Chondrocyte (in vitro differentiated cells): ENCODE data around the gene PDZD2. TPM values are rescaled to one million over a fixed set of nuclear protein-coding genes. Genes with fewer than 3 reads are reported as not detected.

Experiments used
- DNase-seq: peaks from one replicate; pipeline ENCODE4 v3.0.0; 2021; ENCODE audit warnings: mixed read lengths, low spot score
- H3K27ac Mint-ChIP-seq: one replicate; pipeline ENCODE4 v1.8.0; 2021; ENCODE audit warnings: mild to moderate bottlenecking, moderate library complexity, mixed read lengths; ENCODE audit not compliant: unreplicated experiment
- H3K27me3 Mint-ChIP-seq: 2 replicates; pipeline ENCODE4 v1.8.0; 2021; ENCODE audit warnings: low read depth, mixed read lengths
- H3K36me3 Mint-ChIP-seq: 2 replicates; pipeline ENCODE4 v1.8.0; 2021; ENCODE audit warnings: low read depth, mixed read lengths
- H3K4me1 Mint-ChIP-seq: 2 replicates; pipeline ENCODE4 v1.8.0; 2021; ENCODE audit warnings: low read depth, mild to moderate bottlenecking, mixed read lengths
- H3K4me3 Mint-ChIP-seq: one replicate; pipeline ENCODE4 v1.8.0; 2021; ENCODE audit warnings: mild to moderate bottlenecking, moderate library complexity, mixed read lengths; ENCODE audit not compliant: unreplicated experiment
- H3K9me3 Mint-ChIP-seq: 2 replicates; pipeline ENCODE4 v1.8.0; 2021; ENCODE audit warnings: low read depth, mixed read lengths
- total RNA-seq: library from RNA; stranded (reverse); gene quantifications from 3 replicates; pipeline ENCODE4 v1.2.1, GENCODE V29; 2021
- TF ChIP-seq, protein P1 (sequence below): fragments of 200-600 bp; sonication (generic); IDR thresholded peaks from 2 replicates; pipeline ENCODE4 v1.5.0; 2021; ENCODE audit warnings: antibody characterized with exemption, mild to moderate bottlenecking, moderate library complexity

PDZD2 gene
- total RNA-seq, 1 donor from 2014 or later: 30.9 TPM

DNA sequence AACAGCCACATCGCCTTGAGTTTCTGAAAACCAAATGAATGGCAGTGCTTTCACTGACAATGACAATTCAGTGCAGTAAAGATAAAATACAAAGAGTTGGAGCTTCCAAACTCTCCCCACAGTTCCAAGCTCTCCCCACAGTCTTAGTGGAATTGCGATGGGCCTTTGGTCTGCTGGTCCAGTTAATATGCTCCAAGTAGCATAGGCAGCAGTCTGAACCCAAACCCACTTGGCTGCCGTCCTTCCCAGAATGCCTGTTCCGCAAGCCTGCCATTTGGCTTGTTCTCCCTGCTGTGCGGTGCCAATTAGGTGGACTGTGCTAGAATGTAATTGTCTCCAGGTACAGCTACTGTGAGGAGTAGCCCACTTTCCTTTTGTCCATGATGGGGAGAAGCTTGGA lies 285.1 kb downstream of the PDZD2 start:
- Mint-ChIP-seq H3K4me3 (no peak overlapping the region), H3K27me3 (no peaks in the 10 kb centered on the region), H3K27ac (no peak overlapping the region)

DNA sequence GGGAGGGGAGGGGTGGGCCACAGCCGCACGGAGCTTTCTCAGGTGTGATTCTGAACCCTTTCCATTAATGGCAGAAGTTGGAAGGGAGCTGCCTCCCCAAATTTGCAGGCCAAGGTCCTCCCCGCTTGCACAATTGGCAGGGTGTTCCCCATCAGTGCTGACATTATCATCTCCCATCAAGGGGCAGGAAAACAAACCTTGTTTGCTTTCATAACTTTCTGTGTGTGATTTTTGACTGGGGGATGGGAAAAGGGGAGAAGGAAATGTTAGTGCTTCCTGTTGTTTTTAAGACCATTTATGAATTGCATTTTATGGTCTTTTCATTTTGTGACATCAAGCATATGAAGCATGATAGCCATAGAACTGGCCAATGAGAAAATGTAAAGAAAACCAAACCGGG lies 292.9 kb downstream of the PDZD2 start:
- no peak for DNase-seq
- TF ChIP-seq, protein P1, sequence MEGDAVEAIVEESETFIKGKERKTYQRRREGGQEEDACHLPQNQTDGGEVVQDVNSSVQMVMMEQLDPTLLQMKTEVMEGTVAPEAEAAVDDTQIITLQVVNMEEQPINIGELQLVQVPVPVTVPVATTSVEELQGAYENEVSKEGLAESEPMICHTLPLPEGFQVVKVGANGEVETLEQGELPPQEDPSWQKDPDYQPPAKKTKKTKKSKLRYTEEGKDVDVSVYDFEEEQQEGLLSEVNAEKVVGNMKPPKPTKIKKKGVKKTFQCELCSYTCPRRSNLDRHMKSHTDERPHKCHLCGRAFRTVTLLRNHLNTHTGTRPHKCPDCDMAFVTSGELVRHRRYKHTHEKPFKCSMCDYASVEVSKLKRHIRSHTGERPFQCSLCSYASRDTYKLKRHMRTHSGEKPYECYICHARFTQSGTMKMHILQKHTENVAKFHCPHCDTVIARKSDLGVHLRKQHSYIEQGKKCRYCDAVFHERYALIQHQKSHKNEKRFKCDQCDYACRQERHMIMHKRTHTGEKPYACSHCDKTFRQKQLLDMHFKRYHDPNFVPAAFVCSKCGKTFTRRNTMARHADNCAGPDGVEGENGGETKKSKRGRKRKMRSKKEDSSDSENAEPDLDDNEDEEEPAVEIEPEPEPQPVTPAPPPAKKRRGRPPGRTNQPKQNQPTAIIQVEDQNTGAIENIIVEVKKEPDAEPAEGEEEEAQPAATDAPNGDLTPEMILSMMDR: no peak
- H3K27ac Mint-ChIP-seq: no peak overlapping the region
- H3K4me3 Mint-ChIP-seq: no peak overlapping the region
- no peaks in the 10 kb centered on the region for H3K36me3 Mint-ChIP-seq
- no peaks in the 10 kb centered on the region for H3K9me3 Mint-ChIP-seq
- no peaks in the 10 kb centered on the region for H3K27me3 Mint-ChIP-seq
- H3K4me1 Mint-ChIP-seq: peaks cover 40% of the 10 kb centered on the region

More for the DNA sequence above, 285.1 kb downstream of the PDZD2 start:
- H3K9me3 Mint-ChIP-seq: no peaks in the 10 kb centered on the region
- TF ChIP-seq, protein P1: no peak
- H3K4me1 Mint-ChIP-seq: peaks cover 15% of the 10 kb centered on the region
- no peaks in the 10 kb centered on the region for H3K36me3 Mint-ChIP-seq
- DNase-seq: no peak

DNA sequence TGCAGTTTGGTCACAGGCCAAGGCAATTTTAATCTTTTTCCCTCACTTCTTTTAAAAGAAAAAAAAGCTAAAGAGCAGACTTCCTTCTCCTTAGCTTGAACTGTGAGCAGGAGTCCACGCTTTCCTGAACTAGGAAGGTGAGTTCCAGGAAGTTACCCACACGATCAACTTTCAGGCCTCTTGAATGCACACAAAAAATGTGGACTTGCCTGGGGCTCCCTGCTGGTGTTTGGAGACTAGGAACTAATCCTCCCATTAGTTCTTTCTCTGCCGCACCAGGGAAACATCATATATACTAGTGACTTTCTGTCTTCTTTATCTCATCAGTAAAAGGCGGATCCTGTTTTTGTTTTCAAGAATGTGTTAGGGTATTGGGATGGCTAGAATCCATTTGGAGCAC lies 295.2 kb downstream of the PDZD2 start:
- Mint-ChIP-seq H3K36me3 (no peaks in the 10 kb centered on the region), H3K4me3 (no peak overlapping the region), H3K4me1 (peaks cover 49% of the 10 kb centered on the region), H3K9me3 (no peaks in the 10 kb centered on the region), H3K27me3 (no peaks in the 10 kb centered on the region), H3K27ac (peak overlapping the region; percentile 25)
- TF ChIP-seq, protein P1: no peak
- DNase-seq: no peak

DNA sequence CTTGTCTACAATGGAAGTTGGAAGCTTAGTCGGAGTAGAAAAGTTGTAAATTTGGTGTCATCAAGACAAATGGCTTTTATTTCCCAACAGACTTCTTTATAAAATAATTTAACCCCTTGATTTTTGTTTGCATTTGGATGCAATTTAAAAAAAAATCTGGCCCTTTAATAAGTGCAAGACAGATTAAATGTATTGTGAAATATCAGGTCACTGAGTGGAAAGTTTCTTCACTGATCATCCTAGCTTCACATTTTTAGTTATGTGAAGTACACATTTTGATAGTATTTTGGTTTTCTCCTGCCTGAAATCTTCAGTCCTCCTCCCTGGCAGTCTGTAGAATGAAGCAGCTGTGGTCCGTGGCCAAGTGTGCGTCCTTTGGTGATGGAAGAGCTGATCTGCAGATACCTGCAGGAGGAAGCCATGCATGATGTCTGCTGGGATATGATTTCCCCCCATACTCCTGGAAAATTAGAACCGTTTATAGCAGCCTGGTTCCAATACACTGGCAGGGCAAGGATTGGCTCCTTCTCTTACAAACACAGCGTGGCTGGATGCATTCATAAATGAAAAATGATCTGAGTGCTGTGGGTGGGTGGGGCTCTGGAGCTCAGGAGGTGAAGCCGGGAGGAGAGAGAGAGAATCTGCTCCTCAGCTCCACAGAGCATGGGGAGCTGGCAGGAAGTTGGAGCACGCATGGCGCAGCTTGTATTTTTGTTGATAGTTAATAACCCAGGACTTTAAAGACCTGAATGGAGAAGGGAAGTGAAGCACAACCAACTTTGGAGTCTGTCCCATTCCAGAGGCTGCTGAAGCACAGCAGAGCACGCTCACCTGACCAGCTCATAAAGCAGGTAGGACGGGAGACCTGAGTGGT lies 296.8 kb downstream of the PDZD2 start:
- Mint-ChIP-seq H3K9me3 (no peaks in the 10 kb centered on the region), H3K4me1 (peaks cover 49% of the 10 kb centered on the region), H3K4me3 (peak overlapping the region; percentile 64), H3K36me3 (no peaks in the 10 kb centered on the region), H3K27me3 (no peaks in the 10 kb centered on the region), H3K27ac (peak overlapping the region; percentile 65)
- DNase-seq: no peak
- TF ChIP-seq, protein P1: no peak

DNA sequence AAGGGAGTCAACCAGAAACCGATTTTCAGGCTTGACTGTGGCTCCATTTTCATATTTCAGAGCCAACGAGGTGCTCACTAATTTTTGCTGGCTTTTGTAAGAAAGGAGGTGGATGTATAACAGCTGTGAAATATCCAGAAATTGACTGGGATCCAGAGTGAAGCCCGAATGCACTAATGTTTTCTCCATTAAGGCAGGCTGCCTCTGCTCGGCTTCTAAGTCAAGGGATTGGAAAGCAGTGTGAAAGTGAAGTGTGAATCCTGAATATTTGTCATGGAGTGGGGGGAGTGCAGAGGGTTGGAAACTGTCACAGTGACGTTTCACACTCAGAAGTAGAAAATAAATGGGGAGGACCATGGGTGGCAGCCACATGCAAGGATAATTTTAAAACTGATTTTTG lies 297.8 kb downstream of the PDZD2 start:
- no peaks in the 10 kb centered on the region for H3K9me3 Mint-ChIP-seq
- H3K4me1 Mint-ChIP-seq: peaks cover 49% of the 10 kb centered on the region
- no peaks in the 10 kb centered on the region for H3K27me3 Mint-ChIP-seq
- TF ChIP-seq, protein P1: no peak
- DNase-seq: no peak
- no peaks in the 10 kb centered on the region for H3K36me3 Mint-ChIP-seq
- H3K4me3 Mint-ChIP-seq: peak overlapping the region; percentile 64
- peak overlapping the region; percentile 23 for H3K27ac Mint-ChIP-seq
